H1 (cell line): Measurements from ENCODE around the gene ENDOU. TPM values are rescaled to one million over a fixed set of nuclear protein-coding genes. Genes with fewer than 3 reads are reported as not detected.

Experiments
- CTCF ChIA-PET: fragments of 300-600 bp; sonication (Branson Sonifier 250); formaldehyde crosslinking; loops from one replicate; lab custom pipeline; 2021; ENCODE audit not compliant: partially characterized antibody; lab: Charles Lee
- POLR2A ChIA-PET: fragments of 300-600 bp; sonication (Branson Sonifier 250); formaldehyde crosslinking; loops from one replicate; lab custom pipeline; 2021; ENCODE audit warnings: inconsistent platforms; ENCODE audit not compliant: partially characterized antibody; lab: Charles Lee
- DNase-seq, 2 experiments: peaks; one replicate each; pipeline versions ENCODE4 v3.0.0 to v3.0.0-alpha.2; 2010 to 2022; ENCODE audit warnings: low spot score in 2 of 2, low read depth in 1 of 2, mixed read lengths in 1 of 2
- FAIRE-seq: peaks from 2 replicates; lab custom pipeline; 2011; peaks lifted over from hg19 to GRCh38; lab: Jason Lieb, UNC
- H2AFZ ChIP-seq: 2 replicates; pipeline ENCODE4 v1.8.1; 2012; ENCODE audit warnings: low read length, inconsistent platforms
- H2AK5ac ChIP-seq: 2 replicates; pipeline ENCODE4 v1.6.1; 2013; ENCODE audit warnings: low read depth, low read length
- H2BK120ac ChIP-seq: replicated peaks from 2 replicates; pipeline ENCODE3; 2013; ENCODE audit warnings: low read depth, low read length, inconsistent platforms
- H2BK12ac ChIP-seq: 2 replicates; pipeline ENCODE4 v1.6.1; 2013; ENCODE audit warnings: low read depth, low read length
- H2BK15ac ChIP-seq: 2 replicates; pipeline ENCODE4 v1.6.1; 2013; ENCODE audit warnings: low read length
- H2BK20ac ChIP-seq: 2 replicates; pipeline ENCODE4 v1.6.1; 2013; ENCODE audit warnings: low read length
- H2BK5ac ChIP-seq: 2 replicates; pipeline ENCODE4 v1.6.1; 2013; ENCODE audit warnings: low read depth, low read length
- H3K14ac ChIP-seq: 2 replicates; pipeline ENCODE4 v1.6.1; 2013; ENCODE audit warnings: inconsistent platforms; ENCODE audit not compliant: insufficient read length
- H3K18ac ChIP-seq: 2 replicates; pipeline ENCODE4 v1.6.1; 2013; ENCODE audit warnings: low read length; ENCODE audit errors: extremely low read depth
- H3K23ac ChIP-seq: 2 replicates; pipeline ENCODE4 v1.6.1; 2013; ENCODE audit warnings: inconsistent platforms; ENCODE audit not compliant: insufficient read length
- H3K23me2 ChIP-seq: 2 replicates; pipeline ENCODE4 v1.6.1; 2013; ENCODE audit warnings: low read depth, low read length
- H3K27ac ChIP-seq: 2 replicates; pipeline ENCODE4 v1.6.1; 2011; ENCODE audit warnings: low read depth, low read length, inconsistent platforms
- H3K27me3 ChIP-seq, 4 experiments: replicated peaks in 1 of 4; 1 replicate in 1 of 4; 2 replicates in 3 of 4; pipeline versions ENCODE4 v1.6.1 to v1.8.1; 2011 to 2013; ENCODE audit warnings: low read length in 3 of 4, mild to moderate bottlenecking in 3 of 4, inconsistent platforms in 2 of 4, mixed read lengths in 2 of 4, moderate library complexity in 1 of 4; ENCODE audit not compliant: control insufficient read depth in 3 of 4, insufficient read depth in 3 of 4; ENCODE audit errors: extremely low read depth in 1 of 4
- H3K36me3 ChIP-seq, 4 experiments: 2 replicates each; pipeline versions ENCODE4 v1.6.1 to v1.8.1; 2011 to 2013; ENCODE audit warnings: mild to moderate bottlenecking in 4 of 4, low read length in 3 of 4, moderate library complexity in 2 of 4, control low read depth in 1 of 4, inconsistent platforms in 1 of 4; ENCODE audit not compliant: insufficient read depth in 4 of 4, control insufficient read depth in 2 of 4
- H3K4ac ChIP-seq: replicated peaks from 2 replicates; pipeline ENCODE3; 2013; ENCODE audit warnings: low read length, low read depth, mixed read lengths, inconsistent platforms; ENCODE audit not compliant: insufficient read length
- H3K4me1 ChIP-seq, 4 experiments: replicated peaks in 1 of 4; 1 replicate in 1 of 4; 2 replicates in 3 of 4; pipeline versions ENCODE4 v1.6.1 to v1.8.1; 2011 to 2013; ENCODE audit warnings: low read length in 3 of 4, inconsistent platforms in 2 of 4, mixed read lengths in 1 of 4; ENCODE audit not compliant: insufficient read depth in 4 of 4, control insufficient read depth in 3 of 4
- H3K4me2 ChIP-seq, 2 experiments: 2 replicates each; pipeline versions ENCODE4 v1.6.1 to v1.8.1; 2011 to 2013; ENCODE audit warnings: low read depth in 2 of 2, low read length in 2 of 2, control low read depth in 1 of 2, inconsistent platforms in 1 of 2, mild to moderate bottlenecking in 1 of 2; ENCODE audit not compliant: insufficient read depth in 1 of 2
- H3K4me3 ChIP-seq, 4 experiments: fragments of 200-600, 300-600 bp in 1 of 4; sonication (generic), shearing (Covaris generic), sonication (Bioruptor Twin) in 1 of 4; 2 replicates each; pipeline versions ENCODE4 v1.5.1 to v1.8.1; 2011 to 2016; ENCODE audit warnings: low read length in 4 of 4, low read depth in 3 of 4, control low read depth in 2 of 4, inconsistent platforms in 2 of 4, mild to moderate bottlenecking in 2 of 4, mixed read lengths in 1 of 4, moderate library complexity in 1 of 4; ENCODE audit not compliant: insufficient read depth in 2 of 4; ENCODE audit errors: extremely low read depth in 1 of 4
- H3K56ac ChIP-seq: replicated peaks from 2 replicates; pipeline ENCODE3; 2013; ENCODE audit warnings: low read depth, mild to moderate bottlenecking, mixed read lengths, low read length, inconsistent platforms; ENCODE audit not compliant: insufficient read length
- H3K79me1 ChIP-seq: 2 replicates; pipeline ENCODE4 v1.6.1; 2013; ENCODE audit warnings: low read depth, low read length, control low read depth
- H3K79me2 ChIP-seq, 2 experiments: 2 replicates each; pipeline versions ENCODE4 v1.6.1 to v1.8.1; 2012 to 2013; ENCODE audit warnings: low read length in 2 of 2, mild to moderate bottlenecking in 2 of 2, inconsistent platforms in 1 of 2; ENCODE audit not compliant: insufficient read depth in 2 of 2, control insufficient read depth in 1 of 2
- H3K9ac ChIP-seq, 4 experiments: replicated peaks in 1 of 4; 1 replicate in 1 of 4; 2 replicates in 3 of 4; pipeline versions ENCODE4 v1.6.1 to v1.8.1; 2011 to 2013; ENCODE audit warnings: low read depth in 3 of 4, low read length in 3 of 4, control low read depth in 2 of 4, mild to moderate bottlenecking in 2 of 4, moderate library complexity in 2 of 4, inconsistent platforms in 1 of 4; ENCODE audit errors: extremely low read depth in 1 of 4
- H3K9me3 ChIP-seq, 2 experiments: 2 replicates each; pipeline versions ENCODE4 v1.6.1 to v1.8.1; 2012 to 2013; ENCODE audit warnings: mild to moderate bottlenecking in 2 of 2, moderate library complexity in 2 of 2, control low read depth in 1 of 2, inconsistent platforms in 1 of 2, low read depth in 1 of 2, low read length in 1 of 2, mixed read lengths in 1 of 2; ENCODE audit not compliant: insufficient read depth in 2 of 2
- H4K20me1 ChIP-seq, 2 experiments: replicated peaks in 1 of 2; 2 replicates each; pipeline versions ENCODE3 to v1.8.1; 2011 to 2013; ENCODE audit warnings: inconsistent platforms in 2 of 2, low read length in 2 of 2, mild to moderate bottlenecking in 1 of 2; ENCODE audit not compliant: insufficient read depth in 2 of 2, control insufficient read depth in 1 of 2
- H4K5ac ChIP-seq: 2 replicates; pipeline ENCODE4 v1.6.1; 2013; ENCODE audit warnings: low read length, low read depth, mixed read lengths, inconsistent platforms; ENCODE audit not compliant: insufficient read length
- H4K8ac ChIP-seq: 2 replicates; pipeline ENCODE4 v1.8.0; 2013; ENCODE audit warnings: mild to moderate bottlenecking, moderate library complexity, low read length, inconsistent platforms; ENCODE audit not compliant: insufficient read depth; ENCODE audit errors: extremely low read depth
- H4K91ac ChIP-seq: replicated peaks from 2 replicates; pipeline ENCODE3; 2013; ENCODE audit warnings: low read length, mixed read lengths, inconsistent platforms; ENCODE audit not compliant: insufficient read length
- BACH1 ChIP-seq: IDR thresholded peaks from 2 replicates; pipeline ENCODE4 v1.6.1; 2012; ENCODE audit warnings: low read length, improper control_type of control experiment
- CEBPB ChIP-seq: IDR thresholded peaks from 2 replicates; pipeline ENCODE4 v1.6.1; 2012; ENCODE audit warnings: low read depth, low read length
- CTCF ChIP-seq, 3 experiments: IDR thresholded peaks; 1 replicate in 2 of 3; 2 replicates in 1 of 3; pipeline versions ENCODE4 v1.5.1 to v1.6.1; 2011; ENCODE audit warnings: low read length in 3 of 3, mild to moderate bottlenecking in 3 of 3, inconsistent platforms in 2 of 3, low read depth in 1 of 3, moderate library complexity in 1 of 3; ENCODE audit not compliant: insufficient read depth in 1 of 3; ENCODE audit errors: control extremely low read depth in 1 of 3
- SIX5 ChIP-seq: IDR thresholded peaks from 2 replicates; pipeline ENCODE4 v1.6.1; 2011; ENCODE audit warnings: mild to moderate bottlenecking, low read depth, low read length
- WGBS, 2 experiments: shearing (Covaris generic) in 1 of 2; methylation state at CpG; one replicate each; pipeline versions ENCODE4 v1.1.6 to v1.1.7; 2013 to 2015; ENCODE audit warnings: low lambda C conversion rate in 2 of 2, mixed read lengths in 2 of 2, inconsistent platforms in 1 of 2, low coverage in 1 of 2, missing lambda C conversion rate in 1 of 2; ENCODE audit not compliant: insufficient replicate concordance in 2 of 2, insufficient coverage in 1 of 2, insufficient read length in 1 of 2; ENCODE audit errors: extremely low coverage in 1 of 2, missing lambda C conversion rate in 1 of 2; 5-methylcytosine and 5-hydroxymethylcytosine counted together
- polyA plus RNA-seq, 7 experiments: library from polyadenylated mRNA; depleted of rRNA in 3 of 7; stranded (reverse) in 5 of 7; unstranded in 2 of 7; fragments of >200 nt in 5 of 7; fragments of 200-250 nt in 2 of 7; gene quantifications; 1 replicate in 5 of 7; 2 replicates in 1 of 7; 4 replicates in 1 of 7; pipeline versions ENCODE4 v1.2.1 to v1.2.3, GENCODE V29; 2011 to 2013; ENCODE audit warnings: missing spikeins in 2 of 7, mixed read lengths in 2 of 7
- total RNA-seq: library from RNA; stranded (reverse); fragmentation: NEBNext Ultra II Directional; extraction: Animal tissue kit (Norgen Biotek cat#: 25700); gene quantifications from 2 replicates; pipeline ENCODE4 v1.2.1, GENCODE V29; 2021

ENDOU gene
- total and polyA plus RNA-seq, 2 of the 8 experiments (the other 6 are each of a cell fraction or from before 2014, with no cell fraction given): not detected

GRCh38 chr12:47704719-47705118, 20.6 kb downstream of the ENDOU start:
- Histone ChIP-seq H2AK5ac (no peak overlapping the region), H2BK5ac (no peak overlapping the region), H3K4me1 (peaks cover 0 to 3% (median 0%) of the 10 kb centered on the region in 4 experiments; a peak in 1 of 7 replicates), H2AFZ (no peak overlapping the region), H3K23me2 (no peaks in the 10 kb centered on the region), H2BK15ac (no peak overlapping the region), H3K27ac (no peak overlapping the region), H3K27me3 (no peaks in the 10 kb centered on the region), H3K4me3 (peak overlapping the region; percentile 42 to 92 (median 66); a peak in 5 of 8 replicates), H4K8ac (no peak overlapping the region), H4K20me1 (peaks cover 0 to 2% of the 10 kb centered on the region in 2 experiments), H2BK120ac (no peak overlapping the region), H3K56ac (no peak overlapping the region), H4K5ac (no peak overlapping the region), H3K36me3 (peaks cover 0 to 18% (median 3%) of the 10 kb centered on the region in 4 experiments; a peak in 5 of 8 replicates), H2BK12ac (no peak overlapping the region), H3K18ac (no peak overlapping the region), H3K79me2 (peaks cover 0 to 22% of the 10 kb centered on the region in 2 experiments; a peak in 3 of 4 replicates), H3K23ac (no peak overlapping the region), H4K91ac (no peak overlapping the region), H3K4me2 (peak overlapping the region; percentile 70 to 76; a peak in 3 of 4 replicates), H3K9me3 (no peaks in the 10 kb centered on the region), H3K4ac (no peak overlapping the region), H2BK20ac (no peak overlapping the region), H3K14ac (no peak overlapping the region), H3K79me1 (peaks cover 8% of the 10 kb centered on the region; the same call in 1 of the 2 replicates), H3K9ac (0 out of 7 replicates have a peak overlapping the region, but pooled peaks of 1 of the 4 experiments have one; percentile 59)
- FAIRE-seq (no peak), DNase-seq (no peak)
- POLR2A ChIA-PET: interaction anchor here (1.1 to 2.0 kb wide), 5 partner anchors 9 to 75 kb away, joined by 3 to 5 read pairs (median 4); no protein-coding TSS in a partner anchor
- 90% methylated on average over 9 of the region's 9 CpGs; no CpG with 5 or more reads in 1 of the 2 experiments for WGBS, 2 experiments
- CTCF ChIA-PET: interaction anchor here (0.7 to 64.6 kb wide), 3 partner anchors 13 to 74 kb away, joined by 3 to 2442 read pairs (median 38); partner anchors contain the start of gene SLC48A1
- TF ChIP-seq CEBPB (no peak), BACH1 (no peak), SIX5 (no peak), CTCF (IDR thresholded peaks at IDR 0.05; ENCODE audit: control extremely low read depth in 1 of 3, insufficient read depth in 1 of 3, low read depth in 1 of 3, low read length in 3 of 3) (no peak)
